HG02588 (cell line): ENCODE measurements around the gene PTPN7.
"Not testable (repeated sequence)": the region's sequence is repeated elsewhere in the genome, so short reads cannot be mapped to it uniquely, and the experiment has no call there.

Experiments used
- ATAC-seq: cut with Tn5 transposase; IDR thresholded peaks from one replicate; pipeline ENCODE4 v1.9.1; 2021; ENCODE audit warnings: mild to moderate bottlenecking, moderate library complexity; ENCODE audit not compliant: unreplicated experiment

Gene PTPN7

GRCh38 chr1:202189918-202190715 lies 29.7 kb upstream of the PTPN7 start:
- ATAC-seq = no peak

GRCh38 chr1:202189001-202189790 lies 28.8 kb upstream of the PTPN7 start:
- no peak for ATAC-seq

DNA sequence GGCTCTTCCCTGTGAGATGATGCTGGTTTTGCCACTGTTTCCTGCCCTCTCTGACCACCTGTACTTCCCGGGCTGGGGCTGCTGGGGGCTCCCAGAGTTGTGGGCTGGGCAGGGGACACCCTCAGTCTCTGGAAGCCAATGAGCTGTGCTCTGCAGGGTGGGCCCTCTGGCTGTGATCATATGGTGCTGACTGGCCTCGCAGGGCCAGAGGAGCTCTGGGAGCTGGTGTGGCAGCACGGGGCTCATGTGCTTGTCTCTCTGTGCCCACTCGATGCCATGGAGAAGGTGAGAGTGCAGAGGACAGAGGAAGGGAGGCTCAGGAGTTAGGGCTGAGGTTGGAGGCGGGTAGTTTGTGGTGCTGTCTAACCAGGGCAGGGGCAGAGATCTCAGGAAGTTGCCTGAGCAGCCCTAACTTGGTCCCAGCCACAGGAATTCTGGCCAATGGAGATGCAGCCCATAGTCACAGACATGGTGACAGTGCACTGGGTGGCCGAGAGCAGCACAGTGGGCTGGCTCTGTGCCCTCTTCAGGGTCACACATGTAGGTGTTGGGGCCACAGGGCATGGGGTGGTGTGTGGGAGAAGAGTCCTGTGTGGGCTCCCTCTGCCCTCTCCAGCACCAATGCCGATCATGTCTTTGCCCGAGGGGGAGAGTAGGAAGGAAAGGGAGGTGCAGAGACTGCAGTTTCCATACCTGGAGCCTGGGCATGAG lies 27.4 kb upstream of the PTPN7 start:
- ATAC-seq = no peak

GRCh38 chr1:202187041-202187671 lies 26.8 kb upstream of the PTPN7 start:
- no peak for ATAC-seq

- no peak for ATAC-seq
Observed at GRCh38 chr1:202186327-202186726, 25.9 kb upstream of the PTPN7 start.

DNA sequence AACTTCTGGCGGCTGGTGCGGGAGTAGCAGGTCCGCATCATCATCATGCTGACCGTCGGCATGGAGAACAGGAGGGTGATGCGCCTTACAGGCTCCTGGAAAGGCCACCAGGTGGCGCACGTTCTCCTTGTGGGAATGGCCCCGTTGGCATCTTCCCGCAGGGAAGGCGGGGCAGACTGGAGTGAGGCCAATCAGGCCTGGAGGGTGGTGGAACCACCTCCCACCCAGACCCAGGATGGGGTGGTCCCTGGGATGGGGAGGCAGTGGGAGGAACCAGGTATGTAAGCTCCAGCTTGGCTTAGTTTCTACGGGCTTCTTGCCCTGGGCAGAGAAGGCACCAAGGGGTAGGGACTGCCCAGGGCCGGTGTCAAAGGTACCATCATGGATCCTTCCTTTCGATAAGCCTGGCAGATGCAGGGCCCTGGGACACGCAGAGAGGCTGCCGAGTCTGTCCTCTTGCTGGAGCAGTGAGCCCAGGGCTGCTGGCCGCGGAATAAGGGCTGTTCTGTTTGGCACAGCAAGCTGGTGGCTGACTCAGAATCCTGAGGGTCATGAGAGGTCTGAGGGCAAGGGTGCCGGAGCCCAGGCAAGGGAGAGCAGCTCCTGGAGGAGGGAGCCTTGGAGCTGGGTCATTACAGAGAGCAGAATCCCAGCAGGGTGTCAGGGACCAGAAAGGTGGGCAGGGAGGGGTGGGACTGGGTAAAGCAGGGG lies 24.5 kb upstream of the PTPN7 start:
- no peak for ATAC-seq

GRCh38 chr1:202182040-202182877 lies 21.9 kb upstream of the PTPN7 start:
- ATAC-seq = no peak

DNA sequence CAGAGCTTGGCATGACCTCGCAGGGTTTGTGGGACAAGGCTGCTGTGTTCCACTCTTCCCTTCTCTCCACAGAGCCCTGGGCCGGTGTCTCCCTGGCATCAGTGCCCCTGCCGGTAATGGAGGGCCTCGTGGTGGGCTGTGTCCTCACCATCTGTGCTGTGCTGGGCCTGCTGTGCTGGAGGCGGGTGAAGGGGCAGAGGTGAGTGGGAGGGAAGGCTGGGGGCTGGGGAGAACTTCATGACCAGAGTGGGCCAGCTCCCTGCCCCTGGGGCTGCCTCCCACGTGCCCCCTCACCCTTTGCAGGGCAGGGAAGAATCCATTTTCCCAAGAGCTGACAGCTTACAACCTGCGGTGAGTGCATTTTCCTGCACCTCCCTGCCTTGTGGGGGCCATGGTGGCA lies 21.2 kb upstream of the PTPN7 start:
- ATAC-seq = no peak

- ATAC-seq = not testable (repeated sequence)
Observed at GRCh38 chr1:202180751-202181139, 20.3 kb upstream of the PTPN7 start.

- no peak for ATAC-seq
Observed at GRCh38 chr1:202179828-202180750, 19.7 kb upstream of the PTPN7 start.

- ATAC-seq = no peak
Observed at GRCh38 chr1:202176949-202177927, 16.8 kb upstream of the PTPN7 start.

DNA sequence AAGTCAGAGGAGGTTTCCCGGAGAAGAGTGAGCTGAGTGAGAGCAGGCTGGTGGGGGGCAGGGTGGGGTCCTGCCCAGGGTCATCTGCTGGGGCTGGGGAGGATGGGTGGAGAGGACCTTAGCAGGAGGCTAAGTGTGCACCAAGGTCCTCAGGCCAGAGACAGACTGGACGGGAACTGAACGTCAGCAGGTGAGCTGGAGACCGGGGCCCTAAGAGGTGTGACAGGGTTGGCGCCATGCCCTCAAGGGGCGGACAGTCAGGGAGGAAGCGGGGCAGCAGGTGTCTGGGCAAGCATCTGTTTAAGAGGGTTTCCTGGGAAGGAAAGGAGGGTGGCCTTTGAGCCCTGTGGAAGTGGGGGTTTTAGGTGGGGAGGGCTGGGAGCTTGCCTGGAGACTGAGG lies 13.6 kb upstream of the PTPN7 start:
- no peak for ATAC-seq

DNA sequence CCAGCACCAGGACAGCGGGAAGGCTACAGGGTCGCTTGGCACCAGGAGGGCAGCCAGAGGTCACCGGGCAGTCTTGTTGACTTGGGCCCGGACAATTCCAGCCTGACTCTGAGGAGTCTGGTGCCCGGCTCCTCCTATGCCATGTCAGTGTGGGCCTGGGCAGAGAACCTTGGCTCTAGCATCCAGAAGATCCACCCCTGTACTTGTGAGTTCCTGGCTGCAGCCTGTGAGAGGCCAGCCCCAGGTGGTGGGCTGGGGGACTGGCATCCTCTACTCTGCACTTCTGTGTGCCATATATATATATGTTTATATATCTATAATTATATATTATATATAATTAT lies 11.6 kb upstream of the PTPN7 start:
- no peak for ATAC-seq

DNA sequence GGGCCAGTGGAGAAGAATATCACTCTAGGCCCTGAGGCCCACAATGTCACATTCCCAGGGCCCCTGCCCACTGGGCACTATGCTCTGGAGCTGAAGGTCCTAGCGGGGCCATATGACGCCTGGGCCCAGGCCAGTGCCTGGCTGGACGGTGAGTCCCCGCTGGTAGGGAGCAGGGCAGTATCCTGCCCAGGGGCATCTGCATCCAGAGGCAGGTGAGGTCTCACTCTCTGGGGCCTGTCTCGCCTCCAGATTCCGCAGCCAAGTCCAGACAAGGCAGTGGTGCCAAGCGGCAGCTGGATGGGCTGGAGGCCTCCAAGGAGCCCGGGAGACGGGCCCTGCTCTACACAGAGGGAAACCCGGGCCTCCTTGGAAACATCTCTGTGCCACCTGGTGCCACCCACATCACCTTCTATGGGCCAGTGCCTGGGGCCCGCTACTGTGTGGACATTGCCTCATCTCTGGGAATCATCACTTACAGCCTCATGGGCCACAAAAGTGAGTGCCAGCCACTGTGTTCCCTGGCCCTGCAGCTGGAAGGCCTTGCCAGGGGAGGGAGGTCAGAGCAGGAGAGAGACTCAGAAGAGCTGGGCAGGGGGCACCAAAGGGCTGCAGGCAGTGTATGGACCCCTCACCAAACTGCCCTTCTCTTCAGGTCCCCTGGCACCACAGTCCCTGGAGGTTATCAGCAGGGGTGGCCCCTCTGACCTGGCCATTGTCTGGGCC lies 11.1 kb upstream of the PTPN7 start:
- no peak for ATAC-seq

DNA sequence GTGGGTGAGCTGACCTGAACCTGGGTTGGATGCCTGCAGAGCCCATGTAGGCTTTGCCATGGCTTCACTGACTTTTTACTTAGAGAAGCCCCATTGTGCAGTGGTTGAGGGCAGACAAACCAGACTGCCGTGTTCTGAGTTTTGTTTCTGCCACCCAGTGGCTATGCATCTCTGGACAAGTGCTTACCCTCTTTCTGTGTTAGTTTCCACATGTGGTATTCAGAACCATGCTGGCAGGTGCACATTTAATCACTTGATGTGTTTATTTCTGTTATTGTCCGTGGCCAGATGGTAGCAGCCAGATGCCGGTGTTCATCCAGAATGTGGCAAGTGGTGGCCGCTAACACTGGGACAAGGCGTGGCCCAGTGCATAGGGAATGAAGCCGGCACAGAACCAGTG lies 10.3 kb upstream of the PTPN7 start:
- no peak for ATAC-seq

- no peak for ATAC-seq
Observed at GRCh38 chr1:202168861-202169260, 8.5 kb upstream of the PTPN7 start.
